SU-DHL-6 (cell line): ENCODE data around the gene CCDC157.

Source experiments
- CTCF ChIP-seq: fragments of 200-600 bp; sonication (generic); IDR thresholded peaks from one replicate; pipeline ENCODE4 v1.5.1; 2017; ENCODE audit warnings: antibody characterized with exemption, mild to moderate bottlenecking, low read length, moderate library complexity; ENCODE audit not compliant: insufficient read depth, poor library complexity, severe bottlenecking
- EZH2phosphoT487 ChIP-seq: fragments of 200-600 bp; sonication (generic), shearing (Covaris generic); conservative IDR thresholded peaks from 2 replicates; pipeline ENCODE4 v1.6.1; 2018; ENCODE audit warnings: mild to moderate bottlenecking, antibody characterized with exemption, low read length, moderate library complexity, mixed read lengths

GRCh38 chr22:30357650-30358215 is 926 bp downstream of the CCDC157 start:
- no peak for TF ChIP-seq CTCF
- no peak for TF ChIP-seq EZH2phosphoT487
